GM19035 (cell line): Measurements from ENCODE around the gene VAC14.
"Not testable (repeated sequence)": the region's sequence is repeated elsewhere in the genome, so short reads cannot be mapped to it uniquely, and the experiment has no call there.

Source experiments
- ATAC-seq: cut with Tn5 transposase; IDR thresholded peaks from one replicate; pipeline ENCODE4 v1.9.1; 2021; ENCODE audit not compliant: unreplicated experiment

Gene VAC14

GRCh38 chr16:70744366-70744765, 56.6 kb downstream of the VAC14 start:
- no peak for ATAC-seq

- no peak for ATAC-seq
Observed at GRCh38 chr16:70743791-70744190, 57.2 kb downstream of the VAC14 start.

GRCh38 chr16:70742967-70743366, 58.0 kb downstream of the VAC14 start:
- ATAC-seq: not testable (repeated sequence)

GRCh38 chr16:70741783-70742125, 59.2 kb downstream of the VAC14 start:
- no peak for ATAC-seq

DNA sequence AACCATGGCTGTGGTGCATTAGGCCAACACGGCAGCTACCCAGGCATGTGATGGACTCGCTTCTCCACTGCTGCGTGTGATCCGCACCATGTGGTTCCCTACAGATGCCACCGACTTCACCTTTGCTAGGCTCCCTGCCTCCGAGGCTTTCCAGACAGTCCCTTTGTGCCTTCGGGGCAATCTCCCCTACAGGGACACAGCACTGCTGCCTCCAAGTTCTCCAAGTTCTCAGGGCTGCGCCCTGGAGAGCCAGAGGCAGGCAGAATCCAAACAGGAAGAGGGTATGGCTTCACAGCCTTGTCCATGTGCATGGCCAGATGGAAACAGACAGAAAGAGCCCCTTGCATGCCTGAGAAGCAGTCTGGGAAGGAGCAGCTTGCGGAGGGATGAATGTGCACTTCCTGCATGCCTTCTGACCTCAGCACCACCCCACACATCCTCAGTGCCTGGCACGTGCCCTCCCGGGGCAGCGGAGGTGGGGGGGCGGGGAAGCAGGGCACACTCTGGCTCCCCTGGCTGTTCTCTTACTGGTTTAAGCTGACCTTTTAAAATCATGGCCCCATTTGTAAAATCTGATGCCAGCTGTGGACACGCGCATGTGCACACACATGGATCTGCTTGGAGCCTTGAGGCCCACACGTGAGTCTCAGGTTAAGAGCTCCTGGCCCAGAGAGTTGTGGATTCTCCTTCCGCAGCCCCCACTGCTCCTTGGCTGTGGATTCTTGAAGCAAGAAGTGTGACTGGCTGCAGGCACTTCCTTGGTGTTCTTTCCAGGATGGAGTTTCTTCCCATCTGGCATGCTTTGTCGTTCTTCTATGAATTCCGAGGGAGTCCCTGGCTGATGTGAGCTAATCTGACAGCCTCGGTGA, 59.8 kb downstream of the VAC14 start:
- ATAC-seq: no peak

- ATAC-seq: no peak
Observed at GRCh38 chr16:70740174-70740913, 60.6 kb downstream of the VAC14 start.

DNA sequence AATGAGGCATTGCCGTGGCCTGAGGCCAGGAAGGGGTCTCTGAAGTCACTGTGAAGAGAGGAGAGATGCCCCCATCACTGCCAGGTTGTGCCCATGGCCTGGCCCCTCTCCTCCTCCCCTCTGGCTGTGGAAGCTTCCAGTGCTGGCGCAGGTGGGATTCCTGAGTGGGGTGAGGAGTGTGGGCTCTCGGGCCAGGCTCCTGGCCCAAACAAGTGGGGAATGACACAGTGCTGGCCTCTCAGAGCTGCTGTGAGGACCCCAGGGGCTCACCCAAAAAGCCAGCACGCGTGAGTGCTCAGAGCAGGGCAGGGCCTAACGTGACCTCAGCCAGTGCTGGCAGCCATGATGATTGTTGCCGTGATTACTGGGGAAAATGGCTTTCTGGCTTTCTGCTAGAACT, 61.6 kb downstream of the VAC14 start:
- no peak for ATAC-seq

GRCh38 chr16:70738083-70738977, 62.6 kb downstream of the VAC14 start:
- no peak for ATAC-seq

GRCh38 chr16:70737377-70738082, 63.4 kb downstream of the VAC14 start:
- ATAC-seq: peak; percentile 87

- ATAC-seq: peak; percentile 1
Observed at GRCh38 chr16:70736465-70737376, 64.2 kb downstream of the VAC14 start.

GRCh38 chr16:70735141-70735979, 65.6 kb downstream of the VAC14 start:
- no peak for ATAC-seq

DNA sequence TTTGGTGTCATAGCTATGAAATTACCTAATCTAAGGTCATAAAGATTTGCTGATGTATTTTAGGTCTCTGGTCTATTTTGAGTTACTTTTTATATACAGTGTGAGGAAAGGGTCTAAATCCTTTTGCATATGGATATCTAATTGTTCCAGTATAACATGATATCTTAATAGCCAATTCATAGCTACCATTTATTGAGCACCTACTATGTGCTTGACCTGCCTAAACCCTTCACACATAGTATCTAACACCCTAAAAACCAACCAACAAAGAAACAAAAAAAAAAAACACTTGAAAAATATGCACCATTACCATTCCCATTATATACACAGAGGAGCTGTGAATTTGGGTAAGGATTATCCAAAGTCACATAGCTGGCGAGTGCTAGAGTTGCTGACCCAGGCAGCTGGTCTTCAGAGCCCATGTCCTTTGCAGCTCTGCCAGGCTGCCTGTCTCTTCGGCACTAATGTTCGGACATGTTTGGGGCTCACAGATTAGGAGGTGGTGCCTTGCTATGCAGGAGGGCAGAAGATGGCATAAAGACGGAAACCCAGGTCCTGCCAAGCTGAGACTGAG, 66.3 kb downstream of the VAC14 start:
- ATAC-seq: no peak

DNA sequence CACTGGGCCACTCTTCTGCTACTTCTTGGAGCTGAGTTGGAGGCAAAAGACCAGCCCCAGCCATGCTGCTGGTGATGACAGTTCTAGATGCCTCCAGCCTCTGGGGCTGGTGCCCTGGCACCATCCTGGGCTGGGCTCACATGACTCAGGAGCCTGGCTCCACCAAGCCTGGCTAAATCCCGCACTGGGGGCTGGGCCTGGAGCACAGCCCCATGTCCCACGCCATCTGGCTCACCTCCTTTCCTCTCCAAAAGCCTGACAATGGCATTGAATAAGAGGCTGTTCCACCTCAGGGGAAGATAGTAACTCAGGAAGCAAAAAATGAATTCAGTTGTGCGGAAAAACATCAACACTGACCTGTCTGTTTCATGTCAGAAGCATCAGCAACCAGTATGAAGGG, 70.0 kb downstream of the VAC14 start:
- ATAC-seq: no peak

DNA sequence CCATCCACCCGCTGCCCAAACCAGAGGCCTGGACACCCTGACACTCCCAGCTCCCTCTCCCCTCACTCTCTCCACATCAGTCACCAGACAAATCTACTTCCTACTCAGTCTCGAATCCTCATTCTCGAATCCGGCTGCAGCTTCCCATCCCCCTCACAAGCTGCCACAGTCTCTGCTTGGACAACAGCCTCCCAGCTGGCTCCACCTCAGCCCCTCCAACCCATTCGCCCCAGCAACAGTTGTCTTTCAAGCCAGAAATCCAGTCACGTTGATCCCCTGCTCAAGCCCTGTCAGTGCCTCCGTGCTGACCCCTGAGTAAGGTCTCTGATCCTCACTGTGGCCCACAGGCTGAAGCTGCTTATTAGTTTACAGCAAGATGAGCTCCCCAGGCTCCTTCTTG, 70.9 kb downstream of the VAC14 start:
- ATAC-seq: no peak

GRCh38 chr16:70729292-70729691, 71.7 kb downstream of the VAC14 start:
- ATAC-seq: no peak

- ATAC-seq: no peak
Observed at GRCh38 chr16:70728150-70728549, 72.8 kb downstream of the VAC14 start.

GRCh38 chr16:70726892-70727361, 74.0 kb downstream of the VAC14 start:
- no peak for ATAC-seq
